T-helper 1 cell treated with Interleukin-12 subunit alpha and Interleukin-12 subunit beta and Interleukin-4 antibody, amounts not matched to agents 30 μg/mL and 1 μg/mL, for 36 hours (primary cell): ENCODE results near the gene EME1.

ENCODE experiments used
- H3K27ac Mint-ChIP-seq: one replicate; pipeline ENCODE4 v1.8.0; 2021; ENCODE audit warnings: mild to moderate bottlenecking, mixed read lengths
- H3K27me3 Mint-ChIP-seq: one replicate; pipeline ENCODE4 v1.8.0; 2021; ENCODE audit warnings: low read depth, mixed read lengths
- H3K36me3 Mint-ChIP-seq: one replicate; pipeline ENCODE4 v1.8.0; 2021; ENCODE audit warnings: low read depth, mixed read lengths
- H3K4me1 Mint-ChIP-seq: one replicate; pipeline ENCODE4 v1.8.0; 2021; ENCODE audit warnings: low read depth, mixed read lengths
- H3K4me3 Mint-ChIP-seq: one replicate; pipeline ENCODE4 v1.8.0; 2021; ENCODE audit warnings: mild to moderate bottlenecking, moderate library complexity, mixed read lengths
- H3K9me3 Mint-ChIP-seq: one replicate; pipeline ENCODE4 v1.8.0; 2021; ENCODE audit warnings: mixed read lengths

The EME1 gene

GRCh38 chr17:50345432-50346312 is 27.4 kb upstream of the EME1 start, which contains the start of gene XYLT2:
Gene XYLT2, plus strand, starts transcription at chr17:50346126. Its CDS starts 15 bp downstream, at chr17:50346141.
- Mint-ChIP-seq H3K27me3 (no peaks in the 10 kb centered on the region), H3K27ac (peak within 1 kb of the TSS; percentile 96), H3K9me3 (no peaks in the 10 kb centered on the region), H3K4me3 (peak within 1 kb of the TSS; percentile 93), H3K4me1 (peaks cover 29% of the 10 kb centered on the region), H3K36me3 (no peaks in the 10 kb centered on the region)

GRCh38 chr17:50346313-50347116 is 26.5 kb upstream of the EME1 start:
- peaks cover 29% of the 10 kb centered on the region for H3K4me1 Mint-ChIP-seq
- peak overlapping the region; percentile 77 for H3K27ac Mint-ChIP-seq
- H3K9me3 Mint-ChIP-seq: no peaks in the 10 kb centered on the region
- H3K4me3 Mint-ChIP-seq: peak overlapping the region; percentile 88
- H3K27me3 Mint-ChIP-seq: no peaks in the 10 kb centered on the region
- H3K36me3 Mint-ChIP-seq: peaks cover 2% of the 10 kb centered on the region

- Mint-ChIP-seq H3K27ac (peak overlapping the region; percentile 26), H3K27me3 (no peaks in the 10 kb centered on the region), H3K9me3 (no peaks in the 10 kb centered on the region), H3K4me1 (peaks cover 29% of the 10 kb centered on the region), H3K4me3 (peak overlapping the region; percentile 88), H3K36me3 (peaks cover 2% of the 10 kb centered on the region)
Measured at GRCh38 chr17:50347117-50347893, 25.7 kb upstream of the EME1 start.

GRCh38 chr17:50347894-50348291 is 25.1 kb upstream of the EME1 start:
- Mint-ChIP-seq H3K36me3 (peaks cover 2% of the 10 kb centered on the region), H3K4me1 (peaks cover 29% of the 10 kb centered on the region), H3K4me3 (peak overlapping the region; percentile 88), H3K27me3 (no peaks in the 10 kb centered on the region), H3K27ac (peak overlapping the region; percentile 53), H3K9me3 (no peaks in the 10 kb centered on the region)

GRCh38 chr17:50348522-50349242 is 24.3 kb upstream of the EME1 start:
- Mint-ChIP-seq H3K9me3 (no peaks in the 10 kb centered on the region), H3K27me3 (no peaks in the 10 kb centered on the region), H3K4me3 (peak overlapping the region; percentile 25), H3K27ac (peak overlapping the region; percentile 32), H3K4me1 (peaks cover 29% of the 10 kb centered on the region), H3K36me3 (peaks cover 5% of the 10 kb centered on the region)

GRCh38 chr17:50349243-50349600 is 23.8 kb upstream of the EME1 start:
- H3K27me3 Mint-ChIP-seq: no peaks in the 10 kb centered on the region
- H3K4me3 Mint-ChIP-seq: peak overlapping the region; percentile 25
- H3K27ac Mint-ChIP-seq: no peak overlapping the region
- peaks cover 29% of the 10 kb centered on the region for H3K4me1 Mint-ChIP-seq
- no peaks in the 10 kb centered on the region for H3K9me3 Mint-ChIP-seq
- peaks cover 5% of the 10 kb centered on the region for H3K36me3 Mint-ChIP-seq

GRCh38 chr17:50350733-50351132 is 22.3 kb upstream of the EME1 start:
- Mint-ChIP-seq H3K4me3 (no peak overlapping the region), H3K27ac (no peak overlapping the region), H3K36me3 (peaks cover 7% of the 10 kb centered on the region), H3K9me3 (no peaks in the 10 kb centered on the region), H3K27me3 (no peaks in the 10 kb centered on the region), H3K4me1 (peaks cover 22% of the 10 kb centered on the region)

- Mint-ChIP-seq H3K27me3 (no peaks in the 10 kb centered on the region), H3K4me1 (peaks cover 16% of the 10 kb centered on the region), H3K4me3 (no peak overlapping the region), H3K9me3 (no peaks in the 10 kb centered on the region), H3K27ac (no peak overlapping the region), H3K36me3 (peaks cover 7% of the 10 kb centered on the region)
Measured at GRCh38 chr17:50352072-50352692, 20.8 kb upstream of the EME1 start.

GRCh38 chr17:50352693-50353599 is 20.1 kb upstream of the EME1 start:
- peaks cover 11% of the 10 kb centered on the region for H3K4me1 Mint-ChIP-seq
- H3K27ac Mint-ChIP-seq: no peak overlapping the region
- H3K27me3 Mint-ChIP-seq: no peaks in the 10 kb centered on the region
- peaks cover 10% of the 10 kb centered on the region for H3K36me3 Mint-ChIP-seq
- no peaks in the 10 kb centered on the region for H3K9me3 Mint-ChIP-seq
- H3K4me3 Mint-ChIP-seq: no peak overlapping the region

- Mint-ChIP-seq H3K4me1 (peaks cover 4% of the 10 kb centered on the region), H3K36me3 (peaks cover 12% of the 10 kb centered on the region), H3K4me3 (no peak overlapping the region), H3K27ac (no peak overlapping the region), H3K9me3 (no peaks in the 10 kb centered on the region), H3K27me3 (no peaks in the 10 kb centered on the region)
Measured at GRCh38 chr17:50353600-50354195, 19.3 kb upstream of the EME1 start.

- Mint-ChIP-seq H3K27me3 (no peaks in the 10 kb centered on the region), H3K4me1 (peaks cover 2% of the 10 kb centered on the region), H3K27ac (no peak overlapping the region), H3K36me3 (peaks cover 16% of the 10 kb centered on the region), H3K4me3 (no peak overlapping the region), H3K9me3 (no peaks in the 10 kb centered on the region)
Measured at GRCh38 chr17:50354198-50354597, 18.8 kb upstream of the EME1 start.

GRCh38 chr17:50354776-50355175 is 18.3 kb upstream of the EME1 start:
- Mint-ChIP-seq H3K27ac (no peak overlapping the region), H3K4me3 (no peak overlapping the region), H3K4me1 (peaks cover 2% of the 10 kb centered on the region), H3K27me3 (no peaks in the 10 kb centered on the region), H3K36me3 (peaks cover 18% of the 10 kb centered on the region), H3K9me3 (no peaks in the 10 kb centered on the region)
